Iris pigment epithelial cell (primary cell): ENCODE results near the gene RCOR2.

Experiments
- DNase-seq: peaks from one replicate; pipeline ENCODE4 v3.0.0-alpha.2; 2011; ENCODE audit warnings: low read depth

The RCOR2 gene

GRCh38 chr11:63907063-63907462, 9.9 kb downstream of the RCOR2 start:
- DNase-seq = no peak

- DNase-seq = peak; percentile 27
Observed at GRCh38 chr11:63906585-63906984, 10.4 kb downstream of the RCOR2 start.

- DNase-seq = no peak
Observed at GRCh38 chr11:63906087-63906486, 10.9 kb downstream of the RCOR2 start.

GRCh38 chr11:63905179-63905578, 11.8 kb downstream of the RCOR2 start:
- DNase-seq = no peak

GRCh38 chr11:63904743-63905142, 12.2 kb downstream of the RCOR2 start:
- no peak for DNase-seq

GRCh38 chr11:63903884-63904283, 13.1 kb downstream of the RCOR2 start:
- no peak for DNase-seq

GRCh38 chr11:63901660-63902059, 15.3 kb downstream of the RCOR2 start:
- peak; percentile 34 for DNase-seq

- DNase-seq = no peak
Observed at GRCh38 chr11:63897459-63898146, 19.4 kb downstream of the RCOR2 start.

GRCh38 chr11:63896071-63896470, 20.9 kb downstream of the RCOR2 start:
- DNase-seq = no peak

- no peak for DNase-seq
Observed at GRCh38 chr11:63893355-63893754, 23.6 kb downstream of the RCOR2 start.

GRCh38 chr11:63892228-63892627, 24.7 kb downstream of the RCOR2 start:
- DNase-seq = peak; percentile 64

GRCh38 chr11:63890368-63890767, 26.6 kb downstream of the RCOR2 start:
- DNase-seq = no peak

- DNase-seq = no peak
Observed at GRCh38 chr11:63889344-63889743, 27.6 kb downstream of the RCOR2 start.

- DNase-seq = peak; percentile 70
Observed at GRCh38 chr11:63888170-63889086, 28.5 kb downstream of the RCOR2 start.

GRCh38 chr11:63887386-63887999, 29.5 kb downstream of the RCOR2 start:
- DNase-seq = no peak

GRCh38 chr11:63884196-63884932, 32.6 kb downstream of the RCOR2 start:
- peak; percentile 41 for DNase-seq

- no peak for DNase-seq
Observed at GRCh38 chr11:63883791-63884190, 33.2 kb downstream of the RCOR2 start.

- DNase-seq = no peak
Observed at GRCh38 chr11:63882555-63883242, 34.3 kb downstream of the RCOR2 start.

- DNase-seq = no peak
Observed at GRCh38 chr11:63880403-63880790, 36.6 kb downstream of the RCOR2 start.

GRCh38 chr11:63879598-63880402, 37.2 kb downstream of the RCOR2 start:
- DNase-seq = peak; percentile 60
